ELR (cell line): ENCODE results near the gene RNPEPL1.

Source experiments
- DNase-seq: peaks from one replicate; pipeline ENCODE4 v3.0.0-alpha.2; 2015; ENCODE audit warnings: low read depth

The RNPEPL1 gene

DNA sequence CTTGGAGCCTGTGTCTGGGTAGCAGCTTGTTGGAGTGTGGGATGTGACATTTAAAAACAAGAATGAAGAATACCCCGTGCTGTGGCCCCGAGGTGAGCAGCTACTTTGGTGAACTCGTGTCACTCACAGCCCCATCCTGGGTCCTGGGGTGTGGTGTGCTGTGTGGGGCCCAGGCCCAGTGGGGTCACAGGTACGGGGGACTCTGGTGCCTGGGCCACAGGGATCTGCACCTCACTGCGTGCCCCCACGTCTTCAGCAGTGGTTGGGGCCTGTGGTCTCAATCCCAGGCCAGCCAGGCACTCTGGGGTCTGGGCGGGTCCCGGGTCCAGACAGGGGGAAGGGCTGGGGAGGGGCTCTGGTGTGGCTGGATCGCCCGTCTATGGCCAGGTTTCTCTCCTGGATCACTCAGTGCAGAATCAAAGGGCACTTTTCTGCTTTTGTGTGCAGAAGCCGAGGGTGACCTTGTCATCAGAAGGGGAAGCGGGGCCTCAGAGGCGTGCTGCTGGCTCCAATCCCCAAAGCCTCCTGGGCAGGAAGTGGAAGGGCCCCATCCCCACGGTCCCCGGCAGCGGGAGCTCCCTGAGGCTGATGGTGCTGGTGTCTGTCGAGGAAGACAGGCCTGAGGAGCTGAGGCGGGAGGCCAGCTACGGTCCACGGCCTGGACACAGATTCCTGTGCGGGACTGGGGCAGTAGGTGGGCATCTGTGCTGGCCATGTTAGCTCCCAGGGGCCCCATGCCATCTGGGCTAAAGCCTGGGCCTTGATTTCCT is 58.4 kb downstream of the RNPEPL1 start:
- no peak for DNase-seq

- no peak for DNase-seq
These were observed 59.6 kb downstream of the RNPEPL1 start for GRCh38 chr2:240627736-240628506.

DNA sequence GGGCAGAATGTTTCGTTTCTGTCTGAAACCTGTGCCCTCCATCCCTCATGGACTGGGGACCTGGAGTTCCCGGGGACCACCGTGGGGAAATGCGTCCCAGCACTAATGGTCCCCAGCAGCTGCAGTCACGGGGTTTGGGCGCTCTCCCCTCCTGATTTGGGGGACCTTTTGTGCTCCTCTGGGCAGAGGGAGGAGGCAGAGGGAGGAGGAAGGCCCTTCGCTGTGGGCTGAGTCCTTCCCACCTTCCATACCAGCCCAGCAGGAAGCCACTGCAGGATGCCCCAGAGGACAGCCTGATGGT is 60.2 kb downstream of the RNPEPL1 start:
- DNase-seq: no peak

GRCh38 chr2:240628808-240629618 is 60.7 kb downstream of the RNPEPL1 start:
- DNase-seq: no peak

- no peak for DNase-seq
These were observed 61.3 kb downstream of the RNPEPL1 start for GRCh38 chr2:240629619-240629967.

GRCh38 chr2:240629968-240630770 is 61.9 kb downstream of the RNPEPL1 start:
- DNase-seq: no peak
